Retinal pigment epithelial cell (primary cell): ENCODE data around the gene SVIL.
"Not testable (repeated sequence)": the region's sequence is repeated elsewhere in the genome, so short reads cannot be mapped to it uniquely, and the experiment has no call there.

Experiments used
- DNase-seq: peaks from one replicate; pipeline ENCODE4 v3.0.0-alpha.2; 2010; ENCODE audit warnings: low read depth
- H3K4me3 ChIP-seq: 2 replicates; pipeline ENCODE4 v1.5.1; 2011; ENCODE audit warnings: mild to moderate bottlenecking, low read length, control low read depth, moderate library complexity
- TF ChIP-seq, protein P1 (sequence below): conservative IDR thresholded peaks from 2 replicates; pipeline ENCODE4 v1.5.1; 2011; ENCODE audit warnings: low read depth, low read length, control low read depth, inconsistent platforms

SVIL gene

DNA sequence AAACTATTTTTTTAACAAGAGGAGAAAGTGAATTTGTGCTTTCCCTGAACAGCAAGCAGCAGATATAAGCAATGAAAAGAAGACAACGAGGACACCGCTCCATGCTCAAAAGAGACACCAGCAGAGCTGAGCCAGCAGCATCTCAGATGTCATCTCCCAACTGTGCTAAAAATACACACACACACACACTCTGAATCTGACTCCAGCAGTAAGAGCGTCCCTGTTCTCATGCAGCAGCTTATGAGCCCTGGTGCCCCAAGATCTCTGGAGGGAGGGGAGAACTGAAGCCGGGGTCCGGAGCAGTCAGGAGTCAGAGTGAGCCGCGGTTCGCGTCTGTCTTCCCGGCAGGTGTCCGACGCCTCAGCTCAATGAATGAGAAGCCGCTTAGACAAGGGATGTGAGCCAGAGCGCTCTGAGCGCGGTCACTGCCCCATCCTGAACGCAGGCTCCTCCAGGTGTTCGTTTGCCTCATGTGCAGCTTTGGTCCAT, 49.2 kb downstream of the SVIL start:
- H3K4me3 ChIP-seq, result no peak overlapping the region
- DNase-seq, result no peak
- TF ChIP-seq, protein P1, sequence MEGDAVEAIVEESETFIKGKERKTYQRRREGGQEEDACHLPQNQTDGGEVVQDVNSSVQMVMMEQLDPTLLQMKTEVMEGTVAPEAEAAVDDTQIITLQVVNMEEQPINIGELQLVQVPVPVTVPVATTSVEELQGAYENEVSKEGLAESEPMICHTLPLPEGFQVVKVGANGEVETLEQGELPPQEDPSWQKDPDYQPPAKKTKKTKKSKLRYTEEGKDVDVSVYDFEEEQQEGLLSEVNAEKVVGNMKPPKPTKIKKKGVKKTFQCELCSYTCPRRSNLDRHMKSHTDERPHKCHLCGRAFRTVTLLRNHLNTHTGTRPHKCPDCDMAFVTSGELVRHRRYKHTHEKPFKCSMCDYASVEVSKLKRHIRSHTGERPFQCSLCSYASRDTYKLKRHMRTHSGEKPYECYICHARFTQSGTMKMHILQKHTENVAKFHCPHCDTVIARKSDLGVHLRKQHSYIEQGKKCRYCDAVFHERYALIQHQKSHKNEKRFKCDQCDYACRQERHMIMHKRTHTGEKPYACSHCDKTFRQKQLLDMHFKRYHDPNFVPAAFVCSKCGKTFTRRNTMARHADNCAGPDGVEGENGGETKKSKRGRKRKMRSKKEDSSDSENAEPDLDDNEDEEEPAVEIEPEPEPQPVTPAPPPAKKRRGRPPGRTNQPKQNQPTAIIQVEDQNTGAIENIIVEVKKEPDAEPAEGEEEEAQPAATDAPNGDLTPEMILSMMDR, result peak; percentile 3

DNA sequence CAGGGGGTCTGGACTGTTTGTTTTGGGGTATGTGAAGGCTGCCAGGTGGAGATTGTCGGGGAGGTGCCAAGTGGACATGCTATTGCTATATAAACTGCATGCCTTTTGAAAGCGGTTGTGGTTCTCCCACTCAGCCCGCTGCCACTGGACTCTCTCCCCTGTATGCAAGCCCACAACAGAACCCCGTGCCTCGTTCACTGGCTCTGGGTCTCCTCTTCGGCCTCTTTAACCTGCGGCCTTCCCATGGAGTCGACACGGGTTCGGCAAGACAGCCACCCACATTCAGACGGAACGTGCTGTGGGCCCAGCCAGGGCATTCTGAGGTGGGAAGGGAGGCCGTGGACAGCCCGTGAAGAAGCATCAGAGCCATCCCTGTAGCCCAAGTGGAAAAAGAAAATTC, 50.3 kb downstream of the SVIL start:
- TF ChIP-seq, protein P1, result no peak
- no peak for DNase-seq
- H3K4me3 ChIP-seq, result no peak overlapping the region

GRCh38 chr10:29583674-29584073, 51.1 kb downstream of the SVIL start:
- no peak overlapping the region for H3K4me3 ChIP-seq
- TF ChIP-seq, protein P1, result no peak
- no peak for DNase-seq

GRCh38 chr10:29582769-29583168, 52.0 kb downstream of the SVIL start:
- not testable (repeated sequence) for DNase-seq, H3K4me3 ChIP-seq

- no peak for DNase-seq
- no peak overlapping the region for H3K4me3 ChIP-seq
- TF ChIP-seq, protein P1, result no peak
Measured at GRCh38 chr10:29579455-29579970, 55.3 kb downstream of the SVIL start.

DNA sequence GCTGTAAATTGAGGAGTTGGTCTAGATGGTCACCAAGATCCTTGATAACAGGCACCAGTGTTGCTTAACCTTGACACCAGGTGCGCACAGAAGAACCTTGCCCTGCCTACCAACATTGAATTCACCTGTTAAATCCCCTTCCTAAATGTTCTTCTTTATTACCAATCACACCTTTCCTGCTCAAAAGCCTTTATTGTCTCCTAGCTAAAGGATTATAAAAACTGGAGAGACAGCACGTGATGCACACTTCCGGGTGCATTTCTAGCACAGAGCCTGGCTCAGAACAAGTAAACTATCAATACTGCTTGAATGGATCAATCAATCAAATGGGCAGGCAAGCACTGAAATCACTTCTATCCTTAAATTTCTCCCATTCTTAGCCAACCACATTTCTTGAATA, 56.3 kb downstream of the SVIL start:
- TF ChIP-seq, protein P1, result no peak
- no peak overlapping the region for H3K4me3 ChIP-seq
- no peak for DNase-seq

DNA sequence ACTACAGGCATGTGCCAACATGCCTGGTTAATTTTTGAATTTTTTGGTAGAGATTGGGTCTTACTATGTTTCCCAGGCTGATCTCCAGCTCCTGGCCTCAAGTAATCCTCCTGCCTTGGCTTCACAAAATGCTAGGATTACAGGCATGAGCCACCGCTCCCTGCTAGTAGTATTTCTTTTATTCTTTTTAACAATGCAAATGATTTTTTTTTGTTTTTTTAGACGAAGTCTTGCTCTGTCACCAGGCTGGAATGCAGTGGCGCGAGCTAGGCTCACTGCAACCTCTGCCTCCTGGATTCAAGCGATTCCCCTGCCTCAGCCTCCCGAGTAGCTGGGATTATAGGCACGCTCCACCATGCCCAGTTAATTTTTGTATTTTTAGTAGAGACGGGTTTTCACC, 58.1 kb downstream of the SVIL start:
- no peak for DNase-seq
- TF ChIP-seq, protein P1, result no peak

DNA sequence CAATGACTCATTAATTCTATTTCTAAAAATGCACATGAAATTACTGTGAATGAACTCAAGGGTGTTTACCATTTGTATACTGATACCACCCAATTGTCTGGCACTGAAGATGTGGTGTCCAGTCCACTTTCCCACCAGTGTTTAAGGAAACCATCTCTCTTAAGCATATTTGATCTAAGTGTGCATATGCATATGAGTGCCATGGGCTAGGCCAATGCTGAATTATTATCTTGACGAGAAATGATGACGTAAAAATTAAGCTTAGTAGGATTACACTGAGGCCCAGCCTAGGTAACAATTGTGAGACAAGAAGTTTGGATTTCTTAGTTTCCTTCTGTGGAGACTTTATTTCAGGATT, 59.7 kb downstream of the SVIL start:
- TF ChIP-seq, protein P1, result no peak
- no peak for DNase-seq
- H3K4me3 ChIP-seq, result no peak overlapping the region

More for the DNA sequence above, 58.1 kb downstream of the SVIL start:
- H3K4me3 ChIP-seq, result no peak overlapping the region

DNA sequence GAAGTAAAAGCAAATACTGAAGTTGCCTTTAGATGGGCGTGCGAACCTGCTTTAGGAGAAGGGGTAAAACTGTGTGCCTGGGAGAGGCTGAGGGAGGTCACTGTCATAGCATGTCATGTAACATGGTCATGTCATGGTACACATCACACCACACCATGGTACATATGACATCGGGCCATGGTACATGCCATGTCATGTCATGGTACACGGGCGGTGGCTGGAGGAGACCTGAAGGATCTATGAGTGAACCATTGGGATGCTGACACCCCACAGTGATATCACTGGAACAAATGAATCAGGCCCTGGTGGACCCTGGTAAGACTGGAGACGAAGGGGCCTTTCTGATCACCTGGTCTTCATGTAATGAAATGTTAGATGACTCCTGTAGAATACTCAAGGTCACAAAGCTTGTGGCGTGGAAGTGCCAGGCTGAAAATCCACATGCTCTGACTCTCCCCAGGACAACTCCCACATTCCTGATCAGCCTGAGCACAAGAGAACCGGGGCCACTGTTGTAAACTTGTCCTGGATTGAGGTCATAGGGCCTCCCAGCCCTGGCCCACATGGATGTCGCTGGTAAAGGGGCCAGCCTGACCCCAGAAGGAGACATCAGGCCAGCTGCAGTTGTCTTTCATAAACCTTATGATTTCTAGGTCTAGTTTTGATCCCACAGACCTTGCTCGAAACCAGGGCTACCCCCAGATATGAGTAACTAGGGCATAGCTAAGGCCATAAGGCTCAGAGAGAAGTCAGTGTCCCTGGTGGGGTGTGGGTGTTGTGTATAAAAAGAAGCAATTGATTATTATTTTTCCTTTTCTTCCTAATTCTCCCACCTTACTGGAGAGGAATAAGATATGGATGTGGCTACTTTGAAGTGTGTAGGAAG, 60.3 kb downstream of the SVIL start:
- not testable (repeated sequence) for DNase-seq, H3K4me3 ChIP-seq

GRCh38 chr10:29570248-29570647, 64.5 kb downstream of the SVIL start:
- H3K4me3 ChIP-seq, DNase-seq: not testable (repeated sequence)
